ENCODE measurements around the gene SERPINB2.

Gene SERPINB2

GRCh38 chr18:63890950-63891304 lies 3.4 kb downstream of the SERPINB2 start:
- no peak overlapping the region for H3K23ac ChIP-seq (ENCODE audit: low read length in 2 of 2)
- H3K79me1 ChIP-seq (replicated peaks; ENCODE audit: low read length, poor library complexity, severe bottlenecking), result no peaks in the 10 kb centered on the region
- no peak overlapping the region for H4K91ac ChIP-seq (ENCODE audit: low read length)
- no peak overlapping the region for H2BK5ac ChIP-seq (ENCODE audit: low read depth, low read length, poor library complexity, severe bottlenecking)
- H3K4me1 ChIP-seq (ENCODE audit: control insufficient read depth, insufficient read depth, low read depth, low read length), result no peaks in the 10 kb centered on the region
- peaks cover 0 to 5% of the 10 kb centered on the region in 2 experiments for H3K36me3 ChIP-seq (ENCODE audit: control insufficient read depth in 1 of 2, insufficient read depth in 2 of 2, low read depth in 1 of 2, low read length in 2 of 2)
- H2BK120ac ChIP-seq (ENCODE audit: low read depth, low read length), result no peak overlapping the region
- WGBS, result 89% methylated on average over 4 of the region's 5 CpGs
- H2BK15ac ChIP-seq (ENCODE audit: low read depth, poor library complexity, severe bottlenecking), result no peak overlapping the region
- DNase-seq, result peak; percentile 41
- H4K8ac ChIP-seq (ENCODE audit: low read length), result no peak overlapping the region
- H2AK5ac ChIP-seq (ENCODE audit: low read length, severe bottlenecking), result no peak overlapping the region
- H3K9ac ChIP-seq (ENCODE audit: low read length), result no peak overlapping the region
- no peak overlapping the region for H2AFZ ChIP-seq (ENCODE audit: low read depth, low read length)
- H3K4me2 ChIP-seq (ENCODE audit: low read length, poor library complexity, severe bottlenecking), result no peak overlapping the region
- no peaks in the 10 kb centered on the region for H3K27me3 ChIP-seq (ENCODE audit: control insufficient read depth in 1 of 2, insufficient read depth in 1 of 2, low read length in 2 of 2)
- H3K27ac ChIP-seq (ENCODE audit: low read length, poor library complexity, severe bottlenecking), result no peak overlapping the region
- no peak overlapping the region for H3K18ac ChIP-seq (ENCODE audit: low read depth in 1 of 2, low read length in 2 of 2)
- no peak overlapping the region for H3K4ac ChIP-seq (ENCODE audit: low read depth in 1 of 2, low read length in 2 of 2)
- no peaks in the 10 kb centered on the region for H3K9me3 ChIP-seq (ENCODE audit: control insufficient read depth, low read length)
- no peak overlapping the region for H3K14ac ChIP-seq (ENCODE audit: low read length in 2 of 2)
- no peak overlapping the region for H2BK12ac ChIP-seq (ENCODE audit: low read length in 2 of 2)
- H3K4me3 ChIP-seq (ENCODE audit: insufficient read depth in 1 of 2, low read depth in 1 of 2, low read length in 2 of 2), result no peak overlapping the region

DNA sequence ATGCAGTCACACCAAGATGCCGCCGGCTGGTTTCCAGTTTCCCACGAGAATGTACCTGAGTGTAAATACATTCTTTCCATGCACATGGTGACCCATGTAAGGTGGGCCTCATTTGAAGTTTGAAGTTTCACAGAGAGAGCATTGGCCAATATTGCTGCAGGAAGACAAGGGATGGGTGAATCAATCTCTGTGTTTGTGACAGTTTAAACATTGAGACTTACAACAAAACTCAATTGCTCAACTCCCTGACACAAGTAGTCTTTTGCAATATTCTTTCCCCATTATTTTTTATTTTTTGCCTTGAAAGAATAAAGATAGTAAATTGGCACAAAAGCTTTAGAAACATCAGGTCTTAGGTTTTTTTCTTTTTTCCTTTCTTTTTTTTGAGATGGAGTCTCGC lies 5.1 kb downstream of the SERPINB2 start:
- H3K27ac ChIP-seq (ENCODE audit: low read length, poor library complexity, severe bottlenecking), result no peak overlapping the region
- no peak overlapping the region for H2BK12ac ChIP-seq (ENCODE audit: low read length in 2 of 2)

DNA sequence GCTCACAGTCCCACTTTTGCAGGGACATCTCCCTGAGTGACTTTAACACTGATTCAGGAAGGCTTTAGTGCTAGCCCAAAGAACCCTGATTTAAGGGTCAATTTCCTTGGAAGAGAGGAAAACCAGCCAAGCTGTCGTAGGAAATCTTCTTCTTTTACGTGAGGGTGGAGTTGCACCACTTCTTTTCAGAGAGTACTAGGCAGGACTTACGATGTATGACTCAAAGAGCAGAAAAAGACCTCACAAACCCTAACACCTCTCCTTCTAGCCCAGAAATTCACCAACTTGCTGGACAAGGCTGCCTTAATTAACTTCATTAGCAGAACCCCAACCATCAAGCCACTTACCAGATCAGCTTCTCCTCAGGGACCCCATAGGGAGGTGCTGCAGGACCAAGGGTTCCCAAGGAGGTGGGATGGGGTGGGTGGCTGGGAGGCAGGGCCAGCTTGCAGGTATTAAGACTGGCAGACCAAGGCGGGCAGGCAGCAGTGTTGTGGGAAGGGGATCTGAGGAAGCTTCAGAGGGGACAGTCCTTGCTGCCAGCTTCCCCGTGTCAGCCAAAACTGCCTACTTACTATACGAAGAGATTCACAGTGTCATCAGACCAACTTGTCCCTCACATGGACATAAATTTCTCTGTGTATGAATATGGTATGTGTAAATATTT lies 6.7 kb downstream of the SERPINB2 start:
- 90% methylated on average over 4 of the region's 6 CpGs for WGBS
- Histone ChIP-seq H3K36me3 (ENCODE audit: control insufficient read depth in 1 of 2, insufficient read depth in 2 of 2, low read depth in 1 of 2, low read length in 2 of 2) (peaks cover 0 to 11% of the 10 kb centered on the region in 2 experiments), H3K23ac (ENCODE audit: low read length in 2 of 2) (no peak overlapping the region)

More for the DNA sequence above, 5.1 kb downstream of the SERPINB2 start:
- Histone ChIP-seq H3K4me2 (ENCODE audit: low read length, poor library complexity, severe bottlenecking) (no peak overlapping the region), H3K36me3 (ENCODE audit: control insufficient read depth in 1 of 2, insufficient read depth in 2 of 2, low read depth in 1 of 2, low read length in 2 of 2) (peaks cover 0 to 5% of the 10 kb centered on the region in 2 experiments), H4K91ac (ENCODE audit: low read length) (no peak overlapping the region), H2BK120ac (ENCODE audit: low read depth, low read length) (no peak overlapping the region), H3K4me1 (ENCODE audit: control insufficient read depth, insufficient read depth, low read depth, low read length) (no peaks in the 10 kb centered on the region), H2AK5ac (ENCODE audit: low read length, severe bottlenecking) (no peak overlapping the region), H3K4ac (ENCODE audit: low read depth in 1 of 2, low read length in 2 of 2) (no peak overlapping the region), H3K18ac (ENCODE audit: low read depth in 1 of 2, low read length in 2 of 2) (no peak overlapping the region), H3K14ac (ENCODE audit: low read length in 2 of 2) (no peak overlapping the region), H3K9ac (ENCODE audit: low read length) (no peak overlapping the region), H2BK5ac (ENCODE audit: low read depth, low read length, poor library complexity, severe bottlenecking) (no peak overlapping the region), H4K8ac (ENCODE audit: low read length) (no peak overlapping the region), H3K23ac (ENCODE audit: low read length in 2 of 2) (no peak overlapping the region), H3K27me3 (ENCODE audit: control insufficient read depth in 1 of 2, insufficient read depth in 1 of 2, low read length in 2 of 2) (no peaks in the 10 kb centered on the region), H3K9me3 (ENCODE audit: control insufficient read depth, low read length) (no peaks in the 10 kb centered on the region), H2AFZ (ENCODE audit: low read depth, low read length) (no peak overlapping the region), H3K4me3 (ENCODE audit: insufficient read depth in 1 of 2, low read depth in 1 of 2, low read length in 2 of 2) (no peak overlapping the region), H3K79me1 (replicated peaks; ENCODE audit: low read length, poor library complexity, severe bottlenecking) (no peaks in the 10 kb centered on the region), H2BK15ac (ENCODE audit: low read depth, poor library complexity, severe bottlenecking) (no peak overlapping the region)
- WGBS, result 95% methylated on average over 4 of the region's 4 CpGs
- DNase-seq, result peak; percentile 27

DNA sequence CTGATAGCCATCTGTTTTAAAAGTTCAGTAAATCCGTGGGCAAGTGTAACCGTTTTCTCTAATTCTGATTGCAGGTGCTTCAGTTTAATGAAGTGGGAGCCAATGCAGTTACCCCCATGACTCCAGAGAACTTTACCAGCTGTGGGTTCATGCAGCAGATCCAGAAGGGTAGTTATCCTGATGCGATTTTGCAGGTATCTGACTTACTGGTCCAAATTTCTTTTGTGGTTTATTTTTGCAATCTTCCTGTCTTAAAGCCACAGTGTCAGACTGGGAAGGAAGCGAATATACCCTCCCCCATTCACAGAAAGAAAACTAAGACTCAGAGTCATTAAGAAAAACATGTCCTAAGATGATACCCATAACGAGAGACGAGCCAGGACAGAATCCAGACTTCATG lies 7.7 kb downstream of the SERPINB2 start:
- no peak overlapping the region for H2AFZ ChIP-seq (ENCODE audit: low read depth, low read length)
- H3K23ac ChIP-seq (ENCODE audit: low read length in 2 of 2), result no peak overlapping the region
- H3K27ac ChIP-seq (ENCODE audit: low read length, poor library complexity, severe bottlenecking), result no peak overlapping the region
- H4K91ac ChIP-seq (ENCODE audit: low read length), result no peak overlapping the region
- H2BK12ac ChIP-seq (ENCODE audit: low read length in 2 of 2), result no peak overlapping the region
- no peaks in the 10 kb centered on the region for H3K79me1 ChIP-seq (replicated peaks; ENCODE audit: low read length, poor library complexity, severe bottlenecking)
- H2BK120ac ChIP-seq (ENCODE audit: low read depth, low read length), result no peak overlapping the region
- no peak for DNase-seq
- H2BK15ac ChIP-seq (ENCODE audit: low read depth, poor library complexity, severe bottlenecking), result no peak overlapping the region
- 81% methylated on average over 4 of the region's 6 CpGs for WGBS
- H3K4me3 ChIP-seq (ENCODE audit: insufficient read depth in 1 of 2, low read depth in 1 of 2, low read length in 2 of 2), result no peak overlapping the region
- no peak overlapping the region for H3K9ac ChIP-seq (ENCODE audit: low read length)
- no peak overlapping the region for H3K4ac ChIP-seq (ENCODE audit: low read depth in 1 of 2, low read length in 2 of 2)
- H3K36me3 ChIP-seq (ENCODE audit: control insufficient read depth in 1 of 2, insufficient read depth in 2 of 2, low read depth in 1 of 2, low read length in 2 of 2), result peaks cover 0 to 11% of the 10 kb centered on the region in 2 experiments
- H3K18ac ChIP-seq (ENCODE audit: low read depth in 1 of 2, low read length in 2 of 2), result no peak overlapping the region
- no peak overlapping the region for H3K14ac ChIP-seq (ENCODE audit: low read length in 2 of 2)
- H2BK5ac ChIP-seq (ENCODE audit: low read depth, low read length, poor library complexity, severe bottlenecking), result no peak overlapping the region
- no peaks in the 10 kb centered on the region for H3K9me3 ChIP-seq (ENCODE audit: control insufficient read depth, low read length)
- no peaks in the 10 kb centered on the region for H3K4me1 ChIP-seq (ENCODE audit: control insufficient read depth, insufficient read depth, low read depth, low read length)
- no peak overlapping the region for H2AK5ac ChIP-seq (ENCODE audit: low read length, severe bottlenecking)
- H4K8ac ChIP-seq (ENCODE audit: low read length), result no peak overlapping the region
- H3K4me2 ChIP-seq (ENCODE audit: low read length, poor library complexity, severe bottlenecking), result no peak overlapping the region
- H3K27me3 ChIP-seq (ENCODE audit: control insufficient read depth in 1 of 2, insufficient read depth in 1 of 2, low read length in 2 of 2), result no peaks in the 10 kb centered on the region

More for the DNA sequence above, 6.7 kb downstream of the SERPINB2 start:
- no peaks in the 10 kb centered on the region for H3K9me3 ChIP-seq (ENCODE audit: control insufficient read depth, low read length)
- H2BK12ac ChIP-seq (ENCODE audit: low read length in 2 of 2), result no peak overlapping the region
- no peaks in the 10 kb centered on the region for H3K79me1 ChIP-seq (replicated peaks; ENCODE audit: low read length, poor library complexity, severe bottlenecking)
- H3K27me3 ChIP-seq (ENCODE audit: control insufficient read depth in 1 of 2, insufficient read depth in 1 of 2, low read length in 2 of 2), result no peaks in the 10 kb centered on the region
- no peak overlapping the region for H3K4ac ChIP-seq (ENCODE audit: low read depth in 1 of 2, low read length in 2 of 2)
- no peak overlapping the region for H2AFZ ChIP-seq (ENCODE audit: low read depth, low read length)
- H4K8ac ChIP-seq (ENCODE audit: low read length), result no peak overlapping the region
- no peak overlapping the region for H2BK120ac ChIP-seq (ENCODE audit: low read depth, low read length)
- no peak for DNase-seq
- H3K14ac ChIP-seq (ENCODE audit: low read length in 2 of 2), result peak overlapping the region in 1 of 2 experiments; percentile 11
- no peak overlapping the region for H2BK5ac ChIP-seq (ENCODE audit: low read depth, low read length, poor library complexity, severe bottlenecking)
- no peak overlapping the region for H3K18ac ChIP-seq (ENCODE audit: low read depth in 1 of 2, low read length in 2 of 2)
- no peak overlapping the region for H3K9ac ChIP-seq (ENCODE audit: low read length)
- H2AK5ac ChIP-seq (ENCODE audit: low read length, severe bottlenecking), result no peak overlapping the region
- no peak overlapping the region for H3K27ac ChIP-seq (ENCODE audit: low read length, poor library complexity, severe bottlenecking)
- H4K91ac ChIP-seq (ENCODE audit: low read length), result no peak overlapping the region
- H3K4me3 ChIP-seq (ENCODE audit: insufficient read depth in 1 of 2, low read depth in 1 of 2, low read length in 2 of 2), result no peak overlapping the region
- H3K4me2 ChIP-seq (ENCODE audit: low read length, poor library complexity, severe bottlenecking), result no peak overlapping the region
- H3K4me1 ChIP-seq (ENCODE audit: control insufficient read depth, insufficient read depth, low read depth, low read length), result no peaks in the 10 kb centered on the region
- no peak overlapping the region for H2BK15ac ChIP-seq (ENCODE audit: low read depth, poor library complexity, severe bottlenecking)
